Right atrium auricular region (tissue), 2 donors: ENCODE measurements around the gene PITPNM3. TPM values are rescaled to one million over a fixed set of nuclear protein-coding genes. Genes with fewer than 3 reads are reported as not detected.

Experiments
- DNase-seq: peaks from one replicate; pipeline ENCODE4 v3.0.0-alpha.2; 2019; ENCODE audit warnings: low spot score
- H3K27ac ChIP-seq, 2 donors: fragments of 200-600 bp; sonication (generic); 1 replicate in 1 of 2; 2 replicates in 1 of 2; pipeline ENCODE4 v1.5.1; 2016 to 2019
- H3K27me3 ChIP-seq, 2 donors: fragments of 200-600 bp; sonication (generic); one replicate each; pipeline versions ENCODE4 v1.5.1 to v1.6.0; 2017 to 2019
- H3K36me3 ChIP-seq: fragments of 200-600 bp; sonication (generic); one replicate; pipeline ENCODE4 v1.5.1; 2016
- H3K4me1 ChIP-seq, 2 donors: fragments of 200-600 bp; sonication (generic); one replicate each; pipeline versions ENCODE4 v1.5.1 to v1.6.0; 2017 to 2019
- H3K4me3 ChIP-seq, 2 donors: fragments of 200-600 bp; sonication (generic); 1 replicate in 1 of 2; 2 replicates in 1 of 2; pipeline ENCODE4 v1.5.1; 2017 to 2019; ENCODE audit warnings: mild to moderate bottlenecking in 1 of 2, moderate library complexity in 1 of 2
- H3K9me3 ChIP-seq, 2 donors: fragments of 200-600 bp; sonication (generic); one replicate each; pipeline ENCODE4 v1.5.1; 2019
- CTCF ChIP-seq, 2 donors: fragments of 200-600 bp; sonication (generic); IDR thresholded peaks; one replicate each; pipeline ENCODE4 v1.5.1; 2019; ENCODE audit warnings: antibody characterized with exemption in 2 of 2
- total RNA-seq, 2 donors: library from RNA; depleted of rRNA; stranded (reverse); fragments of >200 nt; gene quantifications; one replicate each; pipeline ENCODE4 v1.1.0, GENCODE V29; 2016

Gene PITPNM3
- total RNA-seq, 2 donors from 2014 or later, result 0.56 to 1.2 TPM

DNA sequence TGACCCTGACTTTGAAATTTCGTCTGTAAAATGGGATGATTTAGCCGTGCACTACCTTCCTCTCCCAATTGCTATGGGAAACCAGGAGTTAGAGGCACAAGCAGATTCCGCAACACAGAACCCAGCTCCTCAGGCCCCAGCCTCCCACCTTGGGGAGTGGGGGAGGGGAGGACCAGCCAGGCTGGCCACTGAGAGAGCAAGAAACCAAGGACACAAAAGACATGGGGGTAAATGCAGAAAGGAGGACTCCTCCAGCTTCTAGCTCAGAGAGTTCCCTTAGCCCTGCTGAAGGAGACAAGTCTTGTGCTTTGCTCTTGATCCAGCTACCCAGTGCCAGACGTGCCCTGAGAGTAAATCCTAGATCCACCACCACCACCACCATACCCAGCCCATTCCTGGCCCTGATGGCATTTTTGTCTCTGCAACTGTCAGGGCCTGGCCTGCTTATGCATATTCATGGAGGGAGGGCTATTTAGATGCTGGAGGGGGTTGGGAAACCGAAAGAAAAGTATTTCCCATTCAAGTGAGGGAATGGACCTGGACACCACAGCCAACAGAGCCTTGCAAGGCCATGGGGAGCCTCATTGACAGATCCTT is 25.9 kb downstream of the PITPNM3 start:
- no peak overlapping the region for H3K4me3 ChIP-seq
- no peaks in the 10 kb centered on the region for H3K27me3 ChIP-seq
- DNase-seq, result no peak
- H3K36me3 ChIP-seq, result no peaks in the 10 kb centered on the region
- H3K27ac ChIP-seq, result no peak overlapping the region
- H3K9me3 ChIP-seq, result no peaks in the 10 kb centered on the region
- no peaks in the 10 kb centered on the region for H3K4me1 ChIP-seq
- no peak for TF ChIP-seq CTCF (IDR thresholded peaks at IDR 0.05)

DNA sequence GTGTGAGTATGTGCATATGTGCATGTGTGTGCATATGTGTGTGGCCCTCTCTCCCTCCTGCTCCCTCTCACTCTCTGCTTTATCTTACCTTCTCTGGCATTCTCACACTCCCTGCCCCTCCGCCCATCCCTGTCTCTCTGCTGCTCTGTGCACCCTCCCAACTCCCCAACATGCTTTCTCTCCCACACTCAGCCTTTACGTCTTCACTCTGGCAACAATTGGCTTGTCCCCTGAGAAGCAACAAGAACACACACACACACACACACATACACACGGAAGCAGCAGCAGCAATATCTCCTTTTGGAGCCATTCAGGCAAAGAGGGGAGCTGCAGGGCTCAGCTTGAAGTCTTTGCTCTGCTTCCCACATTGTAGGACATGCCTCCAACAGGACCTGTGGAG is 27.8 kb downstream of the PITPNM3 start:
- no peaks in the 10 kb centered on the region for H3K9me3 ChIP-seq
- H3K27me3 ChIP-seq, result no peaks in the 10 kb centered on the region
- no peak overlapping the region for H3K27ac ChIP-seq
- DNase-seq, result no peak
- H3K4me3 ChIP-seq, result no peak overlapping the region
- no peaks in the 10 kb centered on the region for H3K36me3 ChIP-seq
- H3K4me1 ChIP-seq, result no peaks in the 10 kb centered on the region
- no peak for TF ChIP-seq CTCF (IDR thresholded peaks at IDR 0.05)

DNA sequence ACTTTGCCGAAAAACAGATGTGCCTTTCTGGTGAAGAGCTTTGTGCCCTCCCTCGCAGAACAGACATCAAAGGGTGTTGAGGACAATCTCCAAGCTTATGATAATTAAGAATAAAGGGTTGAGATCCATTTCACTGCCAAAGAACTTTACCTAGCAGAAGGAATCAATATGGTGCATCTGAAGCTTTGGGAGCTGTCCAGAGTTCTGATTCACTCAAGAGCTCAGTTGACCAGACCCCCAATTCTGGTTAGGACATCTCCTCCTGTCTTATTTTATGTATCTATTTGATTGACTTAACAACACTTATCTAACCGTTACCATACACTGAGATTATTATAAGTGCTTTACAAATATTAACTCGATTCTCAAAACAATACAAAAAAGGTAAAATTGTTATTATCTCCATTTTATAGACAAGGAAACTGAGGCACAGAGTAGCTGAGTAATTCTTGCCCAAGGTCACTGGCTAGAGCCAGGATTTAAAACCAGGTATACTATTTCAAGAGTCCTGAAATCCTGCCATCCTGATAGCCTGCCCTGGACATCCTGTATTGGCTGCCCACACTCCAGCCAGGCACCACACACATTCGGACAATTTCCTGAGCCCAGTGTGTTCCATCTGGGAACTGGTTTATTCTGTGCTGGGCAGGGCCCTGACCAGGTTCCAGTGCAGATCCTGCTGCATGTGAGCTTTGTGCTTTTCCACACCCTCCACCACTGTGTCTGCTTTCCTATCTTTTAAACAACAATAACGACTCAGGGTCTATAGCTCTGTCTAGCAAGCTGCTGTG is 29.8 kb downstream of the PITPNM3 start:
- no peak for DNase-seq
- Histone ChIP-seq H3K36me3 (no peaks in the 10 kb centered on the region), H3K27me3 (no peaks in the 10 kb centered on the region), H3K4me1 (no peaks in the 10 kb centered on the region), H3K27ac (no peak overlapping the region), H3K4me3 (no peak overlapping the region), H3K9me3 (no peaks in the 10 kb centered on the region)
- no peak for TF ChIP-seq CTCF (IDR thresholded peaks at IDR 0.05)

- H3K4me3 ChIP-seq, result no peak overlapping the region
- no peak for DNase-seq
- H3K36me3 ChIP-seq, result no peaks in the 10 kb centered on the region
- H3K9me3 ChIP-seq, result no peaks in the 10 kb centered on the region
- no peak for TF ChIP-seq CTCF (IDR thresholded peaks at IDR 0.05)
- H3K27ac ChIP-seq, result no peak overlapping the region
- H3K27me3 ChIP-seq, result no peaks in the 10 kb centered on the region
- no peaks in the 10 kb centered on the region for H3K4me1 ChIP-seq
Observed at GRCh38 chr17:6525731-6526130, 30.6 kb downstream of the PITPNM3 start.

DNA sequence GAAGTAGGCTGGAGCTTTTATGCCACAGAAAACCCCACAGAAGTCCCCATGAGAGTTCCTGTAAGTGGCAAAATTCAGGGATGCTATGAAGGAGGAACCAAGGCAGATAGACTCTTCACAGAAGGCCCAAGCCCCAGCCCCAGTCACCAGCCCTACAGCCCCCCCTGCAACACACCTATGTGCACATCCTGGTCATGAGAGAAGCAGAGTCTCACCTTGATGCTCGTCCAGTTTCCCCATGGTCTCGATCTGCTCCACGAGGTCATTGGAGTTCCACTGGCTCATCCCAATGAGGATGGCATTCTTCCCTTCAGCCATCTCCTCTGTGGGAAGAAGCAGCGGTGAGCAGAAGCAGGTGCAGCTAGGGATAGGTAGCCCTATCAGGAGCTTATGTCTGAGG is 31.2 kb downstream of the PITPNM3 start:
- TF ChIP-seq CTCF (IDR thresholded peaks at IDR 0.05), result no peak

More for the DNA sequence above, 31.2 kb downstream of the PITPNM3 start:
- Histone ChIP-seq H3K27ac (no peak overlapping the region), H3K4me3 (no peak overlapping the region), H3K27me3 (no peaks in the 10 kb centered on the region), H3K9me3 (no peaks in the 10 kb centered on the region), H3K36me3 (no peaks in the 10 kb centered on the region), H3K4me1 (no peaks in the 10 kb centered on the region)
- no peak for DNase-seq
